ENCODE data around the gene RBM45.
"Not testable (repeated sequence)": the region's sequence is repeated elsewhere in the genome, so short reads cannot be mapped to it uniquely, and the experiment has no call there.

RBM45 gene

DNA sequence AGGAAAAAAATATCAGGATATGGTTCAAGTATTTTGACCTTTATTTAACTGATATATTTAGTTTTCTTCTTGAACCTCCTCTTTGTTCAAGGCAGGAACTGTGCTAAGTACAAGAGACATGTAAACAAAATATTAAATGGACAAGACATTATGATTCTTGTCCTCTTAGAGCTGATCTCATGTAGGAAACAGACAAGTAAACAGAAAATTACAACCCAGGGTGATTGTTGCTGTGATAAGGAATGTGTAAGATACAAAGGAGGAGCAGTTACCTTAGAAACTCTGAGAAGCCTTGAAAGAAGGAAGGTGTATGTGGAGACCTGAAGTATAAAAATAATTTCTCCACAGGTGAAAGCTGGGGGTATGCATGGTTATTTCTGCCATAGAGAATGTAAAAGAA, 12.9 kb downstream of the RBM45 start:
- Histone ChIP-seq H3K27me3 (no peaks in the 10 kb centered on the region), H3K27ac (no peak overlapping the region), H3K9me3 (no peaks in the 10 kb centered on the region), H3K4me1 (no peaks in the 10 kb centered on the region), H3K4me2 (no peak overlapping the region), H3K4me3 (no peak overlapping the region), H4K20me1 (no peaks in the 10 kb centered on the region), H3K9ac (no peak overlapping the region), H3K36me3 (peaks cover 60% of the 10 kb centered on the region)
- no peak for TF ChIP-seq Cebpa-rat (IDR thresholded peaks at IDR 0.05)

DNA sequence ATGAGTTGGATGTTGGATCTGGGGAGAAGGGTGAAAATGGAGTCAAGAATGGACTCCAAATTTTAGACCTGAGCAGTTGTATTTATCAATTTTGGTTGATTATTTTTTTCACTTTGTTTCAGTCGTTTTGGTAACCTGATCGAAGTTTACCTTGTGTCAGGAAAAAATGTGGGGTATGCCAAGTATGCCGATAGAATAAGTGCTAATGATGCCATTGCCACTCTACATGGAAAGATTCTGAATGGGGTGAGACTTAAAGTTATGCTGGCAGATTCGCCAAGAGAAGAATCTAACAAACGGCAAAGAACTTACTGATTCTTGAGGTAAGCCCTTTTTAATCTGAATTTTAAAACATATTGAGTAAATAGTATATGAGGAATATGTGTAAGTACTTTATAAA, 13.6 kb downstream of the RBM45 start:
- Histone ChIP-seq H3K27me3 (no peaks in the 10 kb centered on the region), H3K4me2 (no peak overlapping the region), H4K20me1 (no peaks in the 10 kb centered on the region), H3K9ac (no peak overlapping the region), H3K9me3 (no peaks in the 10 kb centered on the region), H3K27ac (no peak overlapping the region), H3K4me3 (no peak overlapping the region), H3K4me1 (no peaks in the 10 kb centered on the region), H3K36me3 (peaks cover 59% of the 10 kb centered on the region)
- TF ChIP-seq Cebpa-rat (IDR thresholded peaks at IDR 0.05): no peak

DNA sequence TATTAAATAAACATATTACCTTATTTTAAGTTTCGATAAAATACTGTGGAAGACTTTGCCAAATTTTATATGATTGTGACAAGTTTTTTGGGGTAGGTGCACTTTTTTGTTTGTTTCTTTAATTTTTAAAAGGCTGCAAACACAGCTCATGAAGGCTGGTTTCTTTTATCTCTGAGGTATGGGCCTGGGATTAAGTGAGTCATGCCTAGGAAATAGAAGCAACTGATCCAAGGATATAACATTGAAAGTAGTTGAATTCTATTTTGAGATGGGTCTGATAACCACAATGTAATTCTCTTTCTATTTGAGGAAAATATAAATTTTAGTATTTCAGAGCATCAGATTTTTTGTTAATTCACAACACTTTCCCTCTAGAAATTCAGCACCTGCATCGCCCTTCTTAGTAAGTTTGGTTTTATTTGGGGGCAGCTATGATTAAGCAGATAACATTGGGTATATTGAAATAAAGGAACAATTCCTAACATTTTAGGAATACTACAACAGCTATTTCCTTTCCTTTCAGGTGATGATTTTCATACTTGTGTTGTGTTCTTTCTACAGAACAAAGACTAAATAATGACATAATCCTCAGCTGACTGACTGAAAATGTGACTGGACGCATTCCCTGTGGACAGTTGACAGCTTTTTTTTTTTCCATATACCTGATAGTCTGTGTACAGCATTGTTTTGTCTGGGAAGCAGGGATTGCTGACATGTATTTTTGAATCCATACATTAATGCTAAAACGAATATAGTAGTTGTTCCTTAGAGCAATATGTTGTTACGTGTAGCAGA, 16.8 kb downstream of the RBM45 start:
- TF ChIP-seq Cebpa-rat (IDR thresholded peaks at IDR 0.05): no peak
- peaks cover 37% of the 10 kb centered on the region for H3K36me3 ChIP-seq
- H4K20me1 ChIP-seq: no peaks in the 10 kb centered on the region
- no peak overlapping the region for H3K9ac ChIP-seq
- H3K4me1 ChIP-seq: no peaks in the 10 kb centered on the region
- H3K27me3 ChIP-seq: no peaks in the 10 kb centered on the region
- H3K27ac ChIP-seq: no peak overlapping the region
- no peak overlapping the region for H3K4me3 ChIP-seq
- H3K9me3 ChIP-seq: no peaks in the 10 kb centered on the region
- H3K4me2 ChIP-seq: no peak overlapping the region

DNA sequence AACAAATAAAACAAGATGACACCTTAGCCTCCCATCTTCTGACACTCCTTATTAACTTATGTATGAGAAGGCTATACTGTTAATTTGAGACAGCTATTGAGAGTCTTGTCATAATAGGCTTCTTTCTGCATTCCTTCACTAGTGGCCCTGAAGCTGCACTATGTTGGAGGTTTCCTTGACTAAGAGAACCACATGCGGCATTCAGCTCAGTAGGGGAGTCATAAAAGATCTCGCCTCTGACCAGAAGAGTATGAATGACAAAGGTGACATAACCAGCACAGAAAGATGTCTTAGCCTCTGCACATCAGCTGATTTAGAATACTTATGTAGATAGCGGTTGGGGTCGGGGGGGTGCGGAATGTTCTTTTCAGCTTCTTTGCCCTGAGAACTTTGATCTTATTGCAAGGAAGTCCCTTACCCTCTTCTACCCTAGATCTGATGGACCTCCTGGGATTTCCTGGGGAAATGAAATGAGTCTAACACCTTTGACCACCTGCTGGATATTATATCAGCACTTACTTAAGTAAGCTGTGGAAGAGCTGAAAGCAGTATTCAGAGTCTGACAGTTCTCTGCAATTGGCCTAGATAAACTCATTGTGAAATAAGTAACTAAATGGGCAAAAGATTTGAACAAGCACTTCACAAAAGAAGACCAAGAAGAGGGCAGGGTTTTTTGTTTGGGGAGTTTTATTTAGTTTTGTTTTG, 24.2 kb downstream of the RBM45 start:
- no peaks in the 10 kb centered on the region for H3K4me1 ChIP-seq
- H3K27ac ChIP-seq: no peak overlapping the region
- H3K36me3 ChIP-seq: peaks cover 9% of the 10 kb centered on the region; the same call in 1 of the 2 replicates
- H3K9ac ChIP-seq: no peak overlapping the region
- H3K9me3 ChIP-seq: no peaks in the 10 kb centered on the region
- H3K4me3 ChIP-seq: no peak overlapping the region
- no peaks in the 10 kb centered on the region for H3K27me3 ChIP-seq
- no peaks in the 10 kb centered on the region for H4K20me1 ChIP-seq
- no peak overlapping the region for H3K4me2 ChIP-seq
- TF ChIP-seq Cebpa-rat (IDR thresholded peaks at IDR 0.05): no peak

DNA sequence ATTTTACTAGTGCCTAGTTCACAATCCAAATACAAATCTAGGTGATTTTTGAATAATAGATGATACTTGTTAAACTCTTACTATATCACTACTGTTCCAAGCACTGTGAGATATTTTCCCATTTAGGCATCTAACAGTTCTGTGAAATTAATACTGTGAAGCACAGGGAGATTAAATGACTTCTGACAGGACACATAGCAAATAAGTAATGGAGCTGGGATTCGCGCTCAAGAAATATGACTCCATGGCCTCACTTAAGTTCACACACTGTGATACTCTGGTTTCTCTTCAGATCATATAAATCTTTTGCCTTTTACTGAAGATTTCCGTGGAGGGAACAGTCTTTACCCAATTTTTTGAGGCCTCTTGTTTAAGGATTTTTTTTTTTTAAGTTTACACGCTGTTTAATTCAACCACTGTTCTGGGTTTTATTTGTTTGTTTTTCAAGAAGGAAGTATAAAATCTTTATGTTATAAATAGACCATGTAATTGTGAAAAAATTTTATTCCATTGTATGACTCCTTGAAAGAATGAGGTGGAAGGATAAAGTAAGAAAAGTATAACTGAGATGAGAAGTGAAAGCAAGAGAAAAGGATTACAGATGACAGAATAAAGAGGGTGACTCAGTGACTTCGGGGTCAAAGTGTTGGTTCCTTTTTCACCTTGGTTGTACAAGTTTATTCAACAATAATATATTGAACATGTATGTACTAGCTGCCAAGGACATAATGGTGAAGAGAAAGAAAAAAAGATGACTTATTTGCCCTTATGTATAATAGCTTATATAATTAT, 30.2 kb downstream of the RBM45 start:
- Histone ChIP-seq H3K27me3 (no peaks in the 10 kb centered on the region), H3K4me3 (no peak overlapping the region), H3K9me3 (no peaks in the 10 kb centered on the region), H3K27ac (no peak overlapping the region), H3K4me2 (no peak overlapping the region), H3K36me3 (no peaks in the 10 kb centered on the region), H3K9ac (no peak overlapping the region), H3K4me1 (no peaks in the 10 kb centered on the region), H4K20me1 (no peaks in the 10 kb centered on the region)
- TF ChIP-seq Cebpa-rat (IDR thresholded peaks at IDR 0.05): no peak

DNA sequence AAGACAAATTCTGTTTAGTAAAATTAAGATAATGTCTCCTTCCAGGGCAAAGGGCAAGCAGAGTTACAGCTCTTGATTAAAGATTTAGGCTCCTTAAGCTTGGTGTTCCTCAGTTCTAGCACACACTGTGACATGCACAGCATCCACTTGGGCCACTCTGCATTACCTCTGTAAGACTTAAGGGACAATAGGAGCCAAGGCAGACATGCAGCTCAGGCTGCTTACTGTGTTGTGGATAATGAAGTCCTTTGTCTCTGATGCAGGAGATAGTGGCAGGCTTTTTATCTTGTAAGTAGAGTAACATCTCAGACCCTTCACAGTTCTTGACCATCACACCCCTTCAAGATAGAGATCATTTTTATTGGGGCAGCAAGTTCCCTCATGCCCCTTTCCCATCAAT, 31.2 kb downstream of the RBM45 start:
- no peak for TF ChIP-seq Cebpa-rat (IDR thresholded peaks at IDR 0.05)

DNA sequence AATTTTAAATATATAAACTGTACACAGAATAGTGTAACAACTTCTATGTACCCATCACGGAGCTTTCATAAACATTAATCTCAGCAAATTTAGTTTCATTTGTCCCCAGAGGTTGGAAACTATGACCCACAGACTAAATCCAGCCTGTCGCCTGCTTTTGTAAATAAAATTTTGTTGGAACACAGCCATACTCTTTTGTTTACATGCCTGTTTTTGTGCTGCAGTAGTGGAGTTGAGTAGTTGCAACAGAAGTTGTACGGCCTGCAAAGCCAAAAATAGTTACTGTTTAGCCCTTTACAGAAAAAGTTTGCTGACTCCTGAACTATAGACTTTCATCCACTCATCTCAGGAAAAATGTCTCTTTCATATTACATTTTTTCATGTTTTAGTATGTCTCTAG, 39.8 kb downstream of the RBM45 start:
- Histone ChIP-seq H3K9ac (no peak overlapping the region), H4K20me1 (no peaks in the 10 kb centered on the region), H3K4me2 (no peak overlapping the region), H3K4me3 (no peak overlapping the region), H3K27me3 (no peaks in the 10 kb centered on the region), H3K4me1 (no peaks in the 10 kb centered on the region), H3K9me3 (peaks cover 17% of the 10 kb centered on the region), H3K36me3 (no peaks in the 10 kb centered on the region), H3K27ac (no peak overlapping the region)
- TF ChIP-seq Cebpa-rat (IDR thresholded peaks at IDR 0.05): no peak

More for the DNA sequence above, 31.2 kb downstream of the RBM45 start:
- H3K4me2 ChIP-seq: no peak overlapping the region
- H3K9ac ChIP-seq: no peak overlapping the region
- H3K9me3 ChIP-seq: no peaks in the 10 kb centered on the region
- no peak overlapping the region for H3K4me3 ChIP-seq
- H3K27me3 ChIP-seq: no peaks in the 10 kb centered on the region
- no peaks in the 10 kb centered on the region for H3K4me1 ChIP-seq
- no peaks in the 10 kb centered on the region for H3K36me3 ChIP-seq
- H4K20me1 ChIP-seq: no peaks in the 10 kb centered on the region
- no peak overlapping the region for H3K27ac ChIP-seq

DNA sequence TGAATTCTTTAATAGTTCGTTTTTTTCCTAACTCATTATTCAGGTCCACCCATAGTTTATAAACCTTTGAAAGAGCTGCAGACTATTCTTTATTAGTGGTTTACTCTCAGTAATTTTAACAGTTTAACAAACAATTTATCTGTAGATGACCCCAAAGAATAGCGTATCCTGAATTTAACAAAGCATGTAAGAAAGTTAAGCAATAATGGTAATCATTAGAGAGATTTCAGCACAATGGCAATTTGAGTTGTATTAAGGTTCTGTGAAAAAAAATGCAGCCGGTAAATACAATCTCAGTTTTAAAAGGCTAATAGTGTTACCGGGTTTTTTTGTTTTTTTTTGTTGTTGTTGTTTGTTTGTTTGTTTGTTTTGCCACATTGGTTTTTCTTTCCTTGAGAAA, 40.3 kb downstream of the RBM45 start:
- Histone ChIP-seq H3K9me3 (peaks cover 17% of the 10 kb centered on the region), H3K27me3 (no peaks in the 10 kb centered on the region), H3K4me1 (no peaks in the 10 kb centered on the region), H3K27ac (no peak overlapping the region), H3K9ac (no peak overlapping the region), H4K20me1 (no peaks in the 10 kb centered on the region), H3K36me3 (no peaks in the 10 kb centered on the region), H3K4me3 (no peak overlapping the region), H3K4me2 (no peak overlapping the region)
- no peak for TF ChIP-seq Cebpa-rat (IDR thresholded peaks at IDR 0.05)

DNA sequence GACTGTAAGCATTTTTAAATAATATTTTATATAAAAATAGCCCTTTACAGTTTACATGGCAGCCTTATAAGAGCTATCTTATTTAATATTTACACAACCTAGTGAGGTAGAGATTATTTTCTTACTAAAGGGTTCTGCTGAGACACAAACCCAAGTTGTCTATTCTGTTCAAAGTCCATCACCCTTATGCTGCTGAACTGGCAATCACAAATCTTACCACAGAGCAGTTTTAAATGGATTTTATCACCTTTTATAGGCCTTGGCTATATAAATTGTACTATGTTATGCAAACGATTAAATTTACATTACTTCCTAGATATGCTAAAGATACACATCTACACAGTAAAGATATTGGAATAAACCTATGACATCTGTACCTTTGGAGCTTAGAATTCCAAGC, 40.7 kb downstream of the RBM45 start:
- Histone ChIP-seq H3K9ac (no peak overlapping the region), H3K27ac (no peak overlapping the region), H4K20me1 (no peaks in the 10 kb centered on the region), H3K4me3 (no peak overlapping the region), H3K9me3 (peaks cover 17% of the 10 kb centered on the region), H3K36me3 (no peaks in the 10 kb centered on the region), H3K27me3 (no peaks in the 10 kb centered on the region), H3K4me2 (no peak overlapping the region), H3K4me1 (no peaks in the 10 kb centered on the region)
- TF ChIP-seq Cebpa-rat (IDR thresholded peaks at IDR 0.05): no peak

DNA sequence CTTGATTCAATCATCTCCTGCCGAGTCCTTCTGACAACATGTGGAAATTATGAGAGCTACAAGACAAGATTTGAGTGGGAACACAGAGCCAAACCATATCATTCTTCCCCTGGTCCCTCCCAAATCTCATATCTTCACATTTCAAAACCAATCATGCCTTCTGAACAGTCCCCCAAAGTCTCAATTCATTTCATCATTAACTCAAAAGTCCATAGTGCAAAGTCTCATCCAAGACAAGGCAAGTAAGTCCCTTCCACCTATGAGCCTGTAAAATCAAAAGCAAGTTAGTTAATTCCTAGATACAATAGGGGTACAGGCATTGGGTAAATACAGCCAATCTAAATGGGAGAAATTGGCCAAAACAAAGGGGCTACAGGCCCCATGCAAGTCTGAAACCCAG, 41.6 kb downstream of the RBM45 start:
- H3K36me3 ChIP-seq, H3K9ac ChIP-seq, H3K4me2 ChIP-seq, H4K20me1 ChIP-seq, H3K27me3 ChIP-seq, H3K27ac ChIP-seq, H3K4me1 ChIP-seq, H3K4me3 ChIP-seq: not testable (repeated sequence)
- peaks cover 17% of the 10 kb centered on the region for H3K9me3 ChIP-seq
